Ishikawa (cell line): Measurements from ENCODE around the gene KPNA1.

ENCODE experiments used
- CEBPB ChIP-seq: IDR thresholded peaks from 2 replicates; pipeline ENCODE4 v1.6.1; 2012
- CREB1 ChIP-seq: IDR thresholded peaks from 2 replicates; pipeline ENCODE4 v1.6.1; 2012; ENCODE audit warnings: low read depth
- EGR1 ChIP-seq: IDR thresholded peaks from 2 replicates; pipeline ENCODE4 v1.6.1; 2012
- EP300 ChIP-seq: IDR thresholded peaks from 2 replicates; pipeline ENCODE4 v1.6.1; 2012; ENCODE audit warnings: borderline replicate concordance
- RAD21 ChIP-seq: IDR thresholded peaks from 2 replicates; pipeline ENCODE4 v1.6.1; 2012; ENCODE audit warnings: low read depth
- TAF1 ChIP-seq: IDR thresholded peaks from 2 replicates; pipeline ENCODE4 v1.6.1; 2012; ENCODE audit warnings: low read depth, mild to moderate bottlenecking
- TCF12 ChIP-seq: IDR thresholded peaks from 2 replicates; pipeline ENCODE4 v1.6.1; 2012; ENCODE audit warnings: low read depth
- TEAD4 ChIP-seq: IDR thresholded peaks from 2 replicates; pipeline ENCODE4 v1.6.1; 2012
- YY1 ChIP-seq: IDR thresholded peaks from 2 replicates; pipeline ENCODE4 v1.6.1; 2012; ENCODE audit warnings: low read depth
- ZBTB7A ChIP-seq: IDR thresholded peaks from 2 replicates; pipeline ENCODE4 v1.6.1; 2012; ENCODE audit warnings: low read depth
- TF ChIP-seq, protein P1 (sequence below): IDR thresholded peaks from 2 replicates; pipeline ENCODE4 v1.6.1; 2012
- TF ChIP-seq, protein P2 (sequence below): IDR thresholded peaks from 2 replicates; pipeline ENCODE4 v1.6.1; 2012; ENCODE audit warnings: low read depth, mild to moderate bottlenecking

DNA sequence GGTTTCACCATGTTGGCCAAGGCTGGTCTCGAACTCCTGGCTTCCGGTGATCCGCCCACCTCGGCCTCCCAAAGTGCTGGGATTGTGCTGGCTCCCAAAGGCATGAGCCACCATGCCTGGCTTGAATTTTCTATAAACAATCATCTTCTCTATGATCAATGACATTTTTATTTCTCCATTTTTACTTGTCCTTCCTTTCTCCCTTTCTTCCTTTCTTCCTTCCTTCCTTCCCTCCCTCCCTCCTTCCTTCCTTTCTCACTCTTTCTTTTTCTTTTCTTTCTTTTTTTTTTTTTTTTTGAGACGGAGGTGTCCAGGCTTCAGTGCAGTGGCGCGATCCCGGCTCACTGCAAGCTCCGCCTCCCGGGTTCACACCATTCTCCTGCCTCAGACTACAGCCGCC lies 8.6 kb upstream of the KPNA1 start:
- TF ChIP-seq EP300: no peak
- TF ChIP-seq RAD21: no peak
- TF ChIP-seq, protein P1, sequence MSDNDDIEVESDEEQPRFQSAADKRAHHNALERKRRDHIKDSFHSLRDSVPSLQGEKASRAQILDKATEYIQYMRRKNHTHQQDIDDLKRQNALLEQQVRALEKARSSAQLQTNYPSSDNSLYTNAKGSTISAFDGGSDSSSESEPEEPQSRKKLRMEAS: no peak
- no peak for TF ChIP-seq CREB1
- TF ChIP-seq TAF1: no peak
- no peak for TF ChIP-seq TEAD4
- no peak for TF ChIP-seq EGR1
- no peak for TF ChIP-seq TCF12
- no peak for TF ChIP-seq ZBTB7A
- TF ChIP-seq, protein P2, sequence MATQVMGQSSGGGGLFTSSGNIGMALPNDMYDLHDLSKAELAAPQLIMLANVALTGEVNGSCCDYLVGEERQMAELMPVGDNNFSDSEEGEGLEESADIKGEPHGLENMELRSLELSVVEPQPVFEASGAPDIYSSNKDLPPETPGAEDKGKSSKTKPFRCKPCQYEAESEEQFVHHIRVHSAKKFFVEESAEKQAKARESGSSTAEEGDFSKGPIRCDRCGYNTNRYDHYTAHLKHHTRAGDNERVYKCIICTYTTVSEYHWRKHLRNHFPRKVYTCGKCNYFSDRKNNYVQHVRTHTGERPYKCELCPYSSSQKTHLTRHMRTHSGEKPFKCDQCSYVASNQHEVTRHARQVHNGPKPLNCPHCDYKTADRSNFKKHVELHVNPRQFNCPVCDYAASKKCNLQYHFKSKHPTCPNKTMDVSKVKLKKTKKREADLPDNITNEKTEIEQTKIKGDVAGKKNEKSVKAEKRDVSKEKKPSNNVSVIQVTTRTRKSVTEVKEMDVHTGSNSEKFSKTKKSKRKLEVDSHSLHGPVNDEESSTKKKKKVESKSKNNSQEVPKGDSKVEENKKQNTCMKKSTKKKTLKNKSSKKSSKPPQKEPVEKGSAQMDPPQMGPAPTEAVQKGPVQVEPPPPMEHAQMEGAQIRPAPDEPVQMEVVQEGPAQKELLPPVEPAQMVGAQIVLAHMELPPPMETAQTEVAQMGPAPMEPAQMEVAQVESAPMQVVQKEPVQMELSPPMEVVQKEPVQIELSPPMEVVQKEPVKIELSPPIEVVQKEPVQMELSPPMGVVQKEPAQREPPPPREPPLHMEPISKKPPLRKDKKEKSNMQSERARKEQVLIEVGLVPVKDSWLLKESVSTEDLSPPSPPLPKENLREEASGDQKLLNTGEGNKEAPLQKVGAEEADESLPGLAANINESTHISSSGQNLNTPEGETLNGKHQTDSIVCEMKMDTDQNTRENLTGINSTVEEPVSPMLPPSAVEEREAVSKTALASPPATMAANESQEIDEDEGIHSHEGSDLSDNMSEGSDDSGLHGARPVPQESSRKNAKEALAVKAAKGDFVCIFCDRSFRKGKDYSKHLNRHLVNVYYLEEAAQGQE: no peak
- no peak for TF ChIP-seq YY1
- no peak for TF ChIP-seq CEBPB
